22Rv1 (cell line): ENCODE measurements around the gene SEPTIN3.

Source experiments
- CTCF ChIP-seq: fragments of 450-650 bp; IDR thresholded peaks from 2 replicates; pipeline ENCODE4 v1.5.1; 2017; ENCODE audit warnings: mild to moderate bottlenecking
- ZFX ChIP-seq: fragments of 450-650 bp; IDR thresholded peaks from 2 replicates; pipeline ENCODE4 v1.6.1; 2017; ENCODE audit warnings: antibody characterized with exemption, borderline replicate concordance

GRCh38 chr22:42016111-42016510 lies 46.9 kb downstream of the SEPTIN3 start:
- no peak for TF ChIP-seq CTCF
- no peak for TF ChIP-seq ZFX
